Activated naive CD8-positive, alpha-beta T cell treated with anti-CD3 and anti-CD28 coated beads, Interleukin-2, amount 10 ng/mL, durations not matched to agents 7 days and 5 days (primary cell): ENCODE data around the gene NCCRP1. TPM values are rescaled to one million over a fixed set of nuclear protein-coding genes. Genes with fewer than 3 reads are reported as not detected.

Experiments
- ATAC-seq: fragments of 150-1000 bp; cut with Tn5 transposase; one replicate; pipeline ENCODE4 v1.10.0; 2021; ENCODE audit warnings: low read depth, moderate library complexity
- POLR2A ChIA-PET: fragments of 350-600 bp; sonication (Branson Sonifier 250); formaldehyde crosslinking; loops from one replicate; lab custom pipeline; 2021; ENCODE audit warnings: antibody characterized with exemption; lab: Charles Lee
- DNase-seq: peaks from one replicate; pipeline ENCODE4 v3.0.0; 2021
- H3K27ac Mint-ChIP-seq: one replicate; pipeline ENCODE4 v1.8.0; 2022; ENCODE audit warnings: mild to moderate bottlenecking, mixed read lengths
- H3K27me3 Mint-ChIP-seq: one replicate; pipeline ENCODE4 v1.8.0; 2022; ENCODE audit warnings: mild to moderate bottlenecking, moderate library complexity, mixed read lengths
- H3K36me3 Mint-ChIP-seq: one replicate; pipeline ENCODE4 v1.8.0; 2021; ENCODE audit warnings: mild to moderate bottlenecking, mixed read lengths
- H3K4me1 Mint-ChIP-seq: one replicate; pipeline ENCODE4 v1.8.0; 2021; ENCODE audit warnings: mixed read lengths
- H3K4me3 Mint-ChIP-seq: one replicate; pipeline ENCODE4 v1.8.0; 2022; ENCODE audit warnings: mild to moderate bottlenecking, moderate library complexity, mixed read lengths
- H3K9me3 Mint-ChIP-seq: one replicate; pipeline ENCODE4 v1.8.0; 2021; ENCODE audit warnings: mixed read lengths
- total RNA-seq, 2 experiments: library from RNA; stranded (reverse); gene quantifications; one replicate each; pipeline ENCODE4 v1.2.3, GENCODE V29; 2021

Gene NCCRP1
- total RNA-seq, 2 experiments from 2014 or later: not detected

GRCh38 chr19:39180749-39181148 is 16.0 kb upstream of the NCCRP1 start:
- DNase-seq (no peak), ATAC-seq (no peak)
- Mint-ChIP-seq H3K9me3 (no peaks in the 10 kb centered on the region), H3K36me3 (no peaks in the 10 kb centered on the region), H3K27ac (no peak overlapping the region), H3K4me1 (no peaks in the 10 kb centered on the region), H3K4me3 (no peak overlapping the region), H3K27me3 (no peaks in the 10 kb centered on the region)
- POLR2A ChIA-PET: no interaction called here

DNA sequence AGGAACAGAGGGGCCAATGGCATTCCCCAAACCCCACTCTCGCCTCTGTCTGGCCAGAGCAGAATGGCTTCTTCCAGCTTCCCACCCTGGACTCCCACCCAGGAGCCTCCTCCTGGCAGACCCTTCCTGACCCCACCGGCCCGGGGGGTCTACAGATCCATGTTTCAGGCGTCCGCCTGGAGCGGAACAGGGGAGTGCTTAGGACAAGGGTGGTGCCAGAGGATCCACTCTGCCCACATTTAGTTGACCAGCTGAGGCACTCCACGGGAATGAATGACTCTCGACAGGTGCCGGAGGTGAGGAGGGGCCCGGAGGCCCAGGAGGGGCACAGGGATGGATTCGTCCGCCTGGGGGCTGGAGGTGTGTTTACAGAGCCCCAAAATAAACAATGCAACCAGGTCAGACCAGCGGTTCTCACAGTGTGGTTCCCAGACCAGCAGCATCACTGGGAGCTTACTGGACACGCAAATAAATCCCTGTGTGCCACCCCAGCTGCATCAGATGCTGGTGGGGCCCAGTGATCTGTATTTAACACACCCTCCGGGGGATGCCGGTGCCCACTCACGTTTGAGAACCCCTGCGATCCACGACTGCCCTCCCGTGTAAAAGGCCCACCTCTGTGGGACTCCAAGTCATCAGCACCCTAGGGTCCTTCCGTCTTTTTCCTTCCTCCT is 15.1 kb upstream of the NCCRP1 start:
- DNase-seq (no peak), ATAC-seq (no peak)
- H3K36me3 Mint-ChIP-seq: no peaks in the 10 kb centered on the region
- H3K27me3 Mint-ChIP-seq: no peaks in the 10 kb centered on the region
- H3K27ac Mint-ChIP-seq: no peak overlapping the region
- no peaks in the 10 kb centered on the region for H3K9me3 Mint-ChIP-seq
- no peak overlapping the region for H3K4me3 Mint-ChIP-seq
- POLR2A ChIA-PET: no interaction called here
- no peaks in the 10 kb centered on the region for H3K4me1 Mint-ChIP-seq

DNA sequence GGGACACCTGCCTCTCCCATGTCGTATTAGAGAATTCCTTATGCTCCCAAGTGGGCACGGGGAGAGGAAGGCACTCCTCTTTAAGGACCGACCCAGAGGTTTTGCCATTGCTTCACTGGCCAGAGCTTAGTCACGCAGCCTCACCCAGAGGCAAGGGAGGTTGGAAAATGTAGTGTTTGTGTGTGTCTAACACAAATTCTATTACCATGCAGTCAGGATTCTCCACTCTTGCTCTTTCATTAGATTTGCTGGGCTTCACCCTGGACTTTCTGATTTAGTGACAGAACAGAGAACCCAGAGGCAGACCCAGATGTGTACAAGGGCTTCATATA is 14.6 kb upstream of the NCCRP1 start:
- POLR2A ChIA-PET: no interaction called here

DNA sequence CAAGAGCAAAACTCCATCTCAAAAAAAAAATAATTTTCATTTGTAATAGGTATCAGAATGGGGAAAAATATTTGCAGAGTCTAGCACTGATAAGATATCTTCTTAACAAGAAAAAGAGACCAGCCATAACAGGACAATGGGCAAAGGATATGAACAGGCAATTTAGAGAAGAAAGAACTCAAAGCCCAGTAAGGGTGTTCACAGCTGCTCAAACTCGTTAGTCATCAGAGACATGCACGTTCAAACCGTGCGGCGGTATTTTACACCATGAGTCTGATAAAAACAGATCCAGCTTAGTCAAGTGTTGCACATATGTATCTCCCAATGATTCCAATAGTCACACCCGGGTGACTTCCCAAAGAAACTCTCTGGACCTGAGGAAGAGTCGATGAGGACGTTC is 13.7 kb upstream of the NCCRP1 start:
- no peaks in the 10 kb centered on the region for H3K27me3 Mint-ChIP-seq
- no peaks in the 10 kb centered on the region for H3K9me3 Mint-ChIP-seq
- ATAC-seq (no peak), DNase-seq (no peak)
- H3K36me3 Mint-ChIP-seq: no peaks in the 10 kb centered on the region
- no peak overlapping the region for H3K4me3 Mint-ChIP-seq
- POLR2A ChIA-PET: no interaction called here
- H3K27ac Mint-ChIP-seq: no peak overlapping the region
- no peaks in the 10 kb centered on the region for H3K4me1 Mint-ChIP-seq

More for the DNA sequence above, 14.6 kb upstream of the NCCRP1 start:
- Mint-ChIP-seq H3K4me1 (no peaks in the 10 kb centered on the region), H3K4me3 (no peak overlapping the region), H3K36me3 (no peaks in the 10 kb centered on the region), H3K27me3 (no peaks in the 10 kb centered on the region), H3K27ac (no peak overlapping the region), H3K9me3 (no peaks in the 10 kb centered on the region)
- ATAC-seq (no peak), DNase-seq (no peak)

- Mint-ChIP-seq H3K4me1 (no peaks in the 10 kb centered on the region), H3K4me3 (no peak overlapping the region), H3K27me3 (peaks cover 2% of the 10 kb centered on the region), H3K36me3 (no peaks in the 10 kb centered on the region), H3K9me3 (no peaks in the 10 kb centered on the region), H3K27ac (no peak overlapping the region)
- POLR2A ChIA-PET: no interaction called here
- DNase-seq: no peak
- ATAC-seq: no peak
Observed at GRCh38 chr19:39186391-39186790, 10.4 kb upstream of the NCCRP1 start.

DNA sequence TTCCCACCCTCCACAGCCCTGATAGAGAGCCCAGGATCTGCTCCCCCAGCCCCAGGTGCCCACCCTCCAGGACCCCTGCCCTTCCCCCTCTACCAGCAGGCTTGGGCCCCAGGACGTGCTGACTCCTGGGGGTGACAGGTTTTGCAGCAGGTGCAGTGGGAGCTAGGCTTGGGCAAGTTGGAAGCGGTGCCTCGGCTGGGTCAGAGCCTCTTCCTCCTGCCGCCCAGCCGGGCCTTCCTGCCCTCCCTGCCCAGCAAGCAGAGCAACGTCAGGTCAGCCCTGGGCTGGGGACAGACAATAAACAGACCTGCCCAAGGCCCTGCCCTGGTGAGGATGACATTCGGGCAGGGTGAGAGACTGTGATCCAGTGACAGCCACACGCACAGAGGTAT is 9.2 kb upstream of the NCCRP1 start:
- no peak for DNase-seq
- ATAC-seq: no peak
- Mint-ChIP-seq H3K4me3 (no peak overlapping the region), H3K9me3 (no peaks in the 10 kb centered on the region), H3K27me3 (peaks cover 2% of the 10 kb centered on the region), H3K4me1 (no peaks in the 10 kb centered on the region), H3K27ac (no peak overlapping the region), H3K36me3 (no peaks in the 10 kb centered on the region)
- POLR2A ChIA-PET: no interaction called here

- Mint-ChIP-seq H3K27ac (no peak overlapping the region), H3K4me3 (no peak overlapping the region), H3K9me3 (no peaks in the 10 kb centered on the region), H3K4me1 (no peaks in the 10 kb centered on the region), H3K36me3 (no peaks in the 10 kb centered on the region), H3K27me3 (peaks cover 4% of the 10 kb centered on the region)
- POLR2A ChIA-PET: no interaction called here
- DNase-seq: no peak
- no peak for ATAC-seq
Observed at GRCh38 chr19:39188960-39189359, 7.8 kb upstream of the NCCRP1 start.

GRCh38 chr19:39190768-39191167 is 6.0 kb upstream of the NCCRP1 start:
- ATAC-seq: no peak
- no peak overlapping the region for H3K27ac Mint-ChIP-seq
- DNase-seq: no peak
- no peak overlapping the region for H3K4me3 Mint-ChIP-seq
- peaks cover 7% of the 10 kb centered on the region for H3K4me1 Mint-ChIP-seq
- H3K27me3 Mint-ChIP-seq: peaks cover 20% of the 10 kb centered on the region
- H3K36me3 Mint-ChIP-seq: no peaks in the 10 kb centered on the region
- no peaks in the 10 kb centered on the region for H3K9me3 Mint-ChIP-seq
- POLR2A ChIA-PET: no interaction called here

GRCh38 chr19:39192846-39193245 is 3.9 kb upstream of the NCCRP1 start:
- DNase-seq (no peak), ATAC-seq (no peak)
- H3K27ac Mint-ChIP-seq: no peak overlapping the region
- peaks cover 13% of the 10 kb centered on the region for H3K4me1 Mint-ChIP-seq
- H3K36me3 Mint-ChIP-seq: no peaks in the 10 kb centered on the region
- peaks cover 37% of the 10 kb centered on the region for H3K27me3 Mint-ChIP-seq
- H3K9me3 Mint-ChIP-seq: no peaks in the 10 kb centered on the region
- POLR2A ChIA-PET: no interaction called here
- H3K4me3 Mint-ChIP-seq: no peak overlapping the region

DNA sequence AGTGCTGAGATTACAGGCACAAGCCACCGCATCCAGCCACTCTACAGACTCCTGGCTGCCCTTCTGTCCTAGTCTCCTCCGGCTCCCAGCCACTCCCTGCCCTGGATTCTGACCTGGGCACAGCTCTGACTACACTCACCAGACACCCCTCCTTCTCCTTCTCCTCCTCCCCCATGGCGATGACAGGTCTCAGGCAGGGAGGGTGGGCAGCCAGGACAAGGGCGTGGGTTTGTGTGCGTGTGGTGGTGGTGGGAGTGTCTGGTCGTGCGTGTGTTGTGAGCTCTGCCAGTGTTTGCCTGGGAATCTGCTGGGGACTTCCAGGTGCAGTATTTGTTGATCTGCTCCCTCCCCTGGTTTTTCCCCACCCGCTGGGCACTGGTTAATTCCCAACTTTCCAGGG is 3.0 kb upstream of the NCCRP1 start:
- Mint-ChIP-seq H3K4me1 (peaks cover 13% of the 10 kb centered on the region), H3K27ac (no peak overlapping the region), H3K4me3 (no peak overlapping the region), H3K27me3 (peaks cover 47% of the 10 kb centered on the region), H3K36me3 (no peaks in the 10 kb centered on the region), H3K9me3 (no peaks in the 10 kb centered on the region)
- ATAC-seq (no peak), DNase-seq (no peak)
- POLR2A ChIA-PET: no interaction called here

DNA sequence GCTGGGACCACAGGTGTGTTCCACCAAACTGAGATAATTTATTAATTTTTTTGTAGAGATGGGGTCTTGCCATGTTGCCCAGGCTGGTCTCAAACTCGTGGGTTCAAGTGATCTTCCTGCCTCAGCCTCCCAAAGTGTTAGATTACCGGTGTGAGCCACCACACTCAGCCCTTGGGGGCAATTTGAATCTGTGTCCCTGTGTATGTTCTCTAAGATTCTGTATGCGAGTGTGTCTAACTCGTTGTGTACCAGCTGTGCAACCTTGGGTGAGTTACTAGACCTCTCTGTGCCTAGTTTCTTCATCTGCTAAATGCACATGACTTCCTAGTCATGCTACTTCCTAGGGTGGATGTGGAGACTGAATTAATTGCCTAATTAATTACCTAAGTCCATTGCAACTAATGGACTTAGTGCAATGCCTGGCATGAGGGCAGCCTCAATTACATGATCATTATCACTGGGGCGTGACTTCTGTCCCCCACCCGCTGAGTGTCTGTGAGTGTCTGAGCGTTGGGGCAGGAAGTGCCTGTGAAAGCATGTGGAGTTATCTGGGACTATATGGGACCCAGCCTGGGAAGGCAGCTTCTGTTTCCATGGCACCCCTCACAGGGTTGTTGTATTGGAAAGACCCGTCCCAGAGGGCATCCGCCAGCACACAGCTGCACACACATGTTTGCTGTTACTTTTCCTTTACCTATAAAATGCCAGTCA is 1.8 kb upstream of the NCCRP1 start:
- H3K27ac Mint-ChIP-seq: no peak overlapping the region
- ATAC-seq: no peak
- H3K4me3 Mint-ChIP-seq: no peak overlapping the region
- H3K9me3 Mint-ChIP-seq: no peaks in the 10 kb centered on the region
- no peaks in the 10 kb centered on the region for H3K36me3 Mint-ChIP-seq
- peaks cover 53% of the 10 kb centered on the region for H3K27me3 Mint-ChIP-seq
- no peak for DNase-seq
- peaks cover 14% of the 10 kb centered on the region for H3K4me1 Mint-ChIP-seq
- POLR2A ChIA-PET: interaction anchor here (0.6 kb wide), 1 partner anchor 241 kb away, joined by 3 read pairs; the partner anchor contains the start of gene RPS16

DNA sequence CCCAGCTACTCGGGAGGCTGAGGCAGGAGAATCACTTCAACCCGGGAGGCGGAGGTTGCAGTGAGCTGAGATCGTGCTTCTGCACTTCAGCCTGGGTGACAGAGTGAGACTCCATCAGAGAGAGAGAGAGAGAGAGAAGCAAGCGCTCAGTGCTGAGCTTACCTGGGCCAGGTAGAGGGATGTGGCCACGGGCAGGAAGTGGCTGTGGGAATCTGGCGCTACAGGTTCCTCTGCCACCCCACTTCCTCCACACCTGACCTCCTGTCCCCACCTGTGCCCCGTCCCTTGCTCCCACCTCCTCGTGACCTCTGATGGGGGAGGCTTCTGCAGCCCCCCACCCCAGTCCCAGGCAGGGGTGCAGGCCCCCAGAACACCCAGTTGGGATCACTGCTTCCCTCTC is 1.0 kb upstream of the NCCRP1 start:
- Mint-ChIP-seq H3K4me3 (no peak overlapping the region), H3K27me3 (peaks cover 58% of the 10 kb centered on the region), H3K27ac (no peak overlapping the region)

DNA sequence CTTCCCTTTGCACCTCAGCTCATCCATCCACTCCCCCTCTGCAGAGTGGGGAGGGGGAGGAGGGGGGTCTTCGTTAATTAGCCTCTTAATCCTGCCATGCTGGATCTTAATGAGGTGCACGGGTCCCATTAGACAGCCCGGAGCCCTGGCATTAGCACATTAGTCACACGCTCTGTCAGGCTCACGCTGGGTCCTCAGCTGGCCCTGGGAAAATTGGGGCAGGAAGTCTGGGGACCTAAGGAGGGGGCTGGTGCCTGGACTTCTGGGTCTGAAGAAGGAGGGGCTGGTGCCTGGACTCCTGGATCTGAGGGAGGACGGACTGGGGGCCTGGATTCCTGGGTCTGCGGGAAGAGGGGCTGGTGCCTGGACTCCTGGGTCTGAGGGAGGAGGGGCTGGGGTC is 444 bp upstream of the NCCRP1 start:
- Mint-ChIP-seq H3K36me3 (no peaks in the 10 kb centered on the region), H3K4me1 (peaks cover 15% of the 10 kb centered on the region), H3K27ac (no peak overlapping the region), H3K9me3 (no peaks in the 10 kb centered on the region), H3K27me3 (peaks cover 61% of the 10 kb centered on the region), H3K4me3 (no peak overlapping the region)
- DNase-seq: no peak
- ATAC-seq: no peak
- POLR2A ChIA-PET: no interaction called here

More for the DNA sequence above, 1.0 kb upstream of the NCCRP1 start:
- ATAC-seq (no peak), DNase-seq (no peak)
- peaks cover 15% of the 10 kb centered on the region for H3K4me1 Mint-ChIP-seq
- no peaks in the 10 kb centered on the region for H3K36me3 Mint-ChIP-seq
- POLR2A ChIA-PET: interaction anchor here (0.6 kb wide), 1 partner anchor 240 kb away, joined by 3 read pairs; the partner anchor contains the start of gene RPS16
- H3K9me3 Mint-ChIP-seq: no peaks in the 10 kb centered on the region

- Mint-ChIP-seq H3K4me3 (no peak overlapping the region), H3K27ac (no peak overlapping the region), H3K4me1 (peaks cover 15% of the 10 kb centered on the region), H3K36me3 (no peaks in the 10 kb centered on the region), H3K9me3 (no peaks in the 10 kb centered on the region), H3K27me3 (peaks cover 74% of the 10 kb centered on the region)
- POLR2A ChIA-PET: no interaction called here
- ATAC-seq: no peak
- DNase-seq: no peak
Observed at GRCh38 chr19:39197808-39198207, 1.0 kb downstream of the NCCRP1 start.
